Fibroblast of lung (primary cell): ENCODE results near the gene MBNL1.

Experiments used
- EZH2 ChIP-seq: IDR thresholded peaks from 2 replicates; pipeline ENCODE4 v1.5.1; 2012; ENCODE audit warnings: low read length, control low read depth, mild to moderate bottlenecking; ENCODE audit errors: missing control alignments
- TF ChIP-seq, protein P1 (sequence below), 2 donors: IDR thresholded peaks in 1 of 2; conservative IDR thresholded peaks in 1 of 2; 1 replicate in 1 of 2; 2 replicates in 1 of 2; pipeline ENCODE4 v1.5.1; 2011 to 2012; ENCODE audit warnings: low read length in 2 of 2, control low read depth in 1 of 2, inconsistent platforms in 1 of 2, low read depth in 1 of 2, mild to moderate bottlenecking in 1 of 2

DNA sequence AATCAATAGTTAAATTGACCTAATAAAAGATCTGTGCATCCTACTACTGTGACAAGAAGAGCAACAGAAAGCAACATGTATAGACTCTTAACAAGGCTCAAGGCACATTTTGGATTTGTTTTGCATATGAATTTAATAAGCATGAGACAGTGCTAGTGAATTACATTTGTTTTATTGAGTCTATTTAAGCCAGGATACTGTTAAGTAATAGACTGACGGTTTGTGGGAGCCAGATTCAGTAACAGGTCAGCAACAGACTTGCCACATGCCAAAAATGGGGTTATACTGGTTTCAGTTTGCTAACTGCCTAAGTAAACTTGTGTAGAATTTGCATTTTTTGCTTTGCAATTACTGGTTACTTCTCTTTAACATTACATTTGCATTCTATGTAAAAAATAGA is 54.0 kb downstream of the MBNL1 start:
- TF ChIP-seq, protein P1, sequence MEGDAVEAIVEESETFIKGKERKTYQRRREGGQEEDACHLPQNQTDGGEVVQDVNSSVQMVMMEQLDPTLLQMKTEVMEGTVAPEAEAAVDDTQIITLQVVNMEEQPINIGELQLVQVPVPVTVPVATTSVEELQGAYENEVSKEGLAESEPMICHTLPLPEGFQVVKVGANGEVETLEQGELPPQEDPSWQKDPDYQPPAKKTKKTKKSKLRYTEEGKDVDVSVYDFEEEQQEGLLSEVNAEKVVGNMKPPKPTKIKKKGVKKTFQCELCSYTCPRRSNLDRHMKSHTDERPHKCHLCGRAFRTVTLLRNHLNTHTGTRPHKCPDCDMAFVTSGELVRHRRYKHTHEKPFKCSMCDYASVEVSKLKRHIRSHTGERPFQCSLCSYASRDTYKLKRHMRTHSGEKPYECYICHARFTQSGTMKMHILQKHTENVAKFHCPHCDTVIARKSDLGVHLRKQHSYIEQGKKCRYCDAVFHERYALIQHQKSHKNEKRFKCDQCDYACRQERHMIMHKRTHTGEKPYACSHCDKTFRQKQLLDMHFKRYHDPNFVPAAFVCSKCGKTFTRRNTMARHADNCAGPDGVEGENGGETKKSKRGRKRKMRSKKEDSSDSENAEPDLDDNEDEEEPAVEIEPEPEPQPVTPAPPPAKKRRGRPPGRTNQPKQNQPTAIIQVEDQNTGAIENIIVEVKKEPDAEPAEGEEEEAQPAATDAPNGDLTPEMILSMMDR (conservative IDR thresholded peaks at IDR 0.05 in 1 of 2, IDR thresholded peaks at IDR 0.05 in 1 of 2; ENCODE audit: low read depth in 1 of 2, low read length in 2 of 2): no peak
- no peak for TF ChIP-seq EZH2
